Progenitor cell of endocrine pancreas (in vitro differentiated cells): ENCODE results near the gene ADGRB2. TPM values are rescaled to one million over a fixed set of nuclear protein-coding genes. Genes with fewer than 3 reads are reported as not detected.

ENCODE experiments used
- DNase-seq: peaks from one replicate; pipeline ENCODE4 v3.0.0; 2021; ENCODE audit warnings: low spot score; ENCODE audit not compliant: unreplicated experiment
- H3K27ac Mint-ChIP-seq: 2 replicates; pipeline ENCODE4 v1.8.0; 2021; ENCODE audit warnings: mild to moderate bottlenecking, moderate library complexity, mixed read lengths
- H3K27me3 Mint-ChIP-seq: 2 replicates; pipeline ENCODE4 v1.8.0; 2021; ENCODE audit warnings: mixed read lengths
- H3K36me3 Mint-ChIP-seq: 2 replicates; pipeline ENCODE4 v1.8.0; 2022; ENCODE audit warnings: mixed read lengths; ENCODE audit not compliant: insufficient read depth
- H3K4me1 Mint-ChIP-seq: 2 replicates; pipeline ENCODE4 v1.8.0; 2021; ENCODE audit warnings: low read depth, mixed read lengths
- H3K4me3 Mint-ChIP-seq: 2 replicates; pipeline ENCODE4 v1.8.0; 2021; ENCODE audit warnings: low read depth, mild to moderate bottlenecking, moderate library complexity, mixed read lengths
- H3K9me3 Mint-ChIP-seq: 2 replicates; pipeline ENCODE4 v1.8.0; 2021; ENCODE audit warnings: low read depth, mixed read lengths
- total RNA-seq: library from RNA; stranded (reverse); gene quantifications from 2 replicates; pipeline ENCODE4 v1.2.1, GENCODE V29; 2021
- TF ChIP-seq, protein P1 (sequence below): fragments of 200-600 bp; sonication (generic); IDR thresholded peaks from one replicate; pipeline ENCODE4 v1.5.0; 2021; ENCODE audit warnings: antibody characterized with exemption, mild to moderate bottlenecking; ENCODE audit not compliant: unreplicated experiment

Gene ADGRB2
- total RNA-seq, 1 donor from 2014 or later, result 5.5 TPM

DNA sequence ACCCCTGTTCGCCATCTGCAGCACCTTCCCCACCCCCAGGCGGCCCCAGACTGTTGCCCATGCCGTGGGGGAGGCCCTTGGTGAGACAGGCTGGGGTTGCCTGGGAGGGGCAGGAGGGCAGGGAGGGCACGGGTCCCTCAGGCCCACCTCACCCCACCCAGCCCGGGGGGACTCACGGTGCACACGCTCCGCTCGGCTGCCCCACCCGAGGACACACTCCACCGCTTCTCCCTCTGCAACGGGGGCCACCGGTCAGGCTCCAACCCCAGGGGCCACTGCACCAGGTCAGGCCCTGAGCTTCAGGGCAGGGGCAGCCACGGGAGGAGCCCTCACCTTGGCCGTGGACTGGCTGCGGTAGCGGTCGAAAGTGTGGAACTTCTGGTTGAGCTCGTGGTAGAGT, 36.3 kb downstream of the ADGRB2 start:
- H3K4me3 Mint-ChIP-seq, result no peak overlapping the region
- no peak overlapping the region for H3K27ac Mint-ChIP-seq
- TF ChIP-seq, protein P1, sequence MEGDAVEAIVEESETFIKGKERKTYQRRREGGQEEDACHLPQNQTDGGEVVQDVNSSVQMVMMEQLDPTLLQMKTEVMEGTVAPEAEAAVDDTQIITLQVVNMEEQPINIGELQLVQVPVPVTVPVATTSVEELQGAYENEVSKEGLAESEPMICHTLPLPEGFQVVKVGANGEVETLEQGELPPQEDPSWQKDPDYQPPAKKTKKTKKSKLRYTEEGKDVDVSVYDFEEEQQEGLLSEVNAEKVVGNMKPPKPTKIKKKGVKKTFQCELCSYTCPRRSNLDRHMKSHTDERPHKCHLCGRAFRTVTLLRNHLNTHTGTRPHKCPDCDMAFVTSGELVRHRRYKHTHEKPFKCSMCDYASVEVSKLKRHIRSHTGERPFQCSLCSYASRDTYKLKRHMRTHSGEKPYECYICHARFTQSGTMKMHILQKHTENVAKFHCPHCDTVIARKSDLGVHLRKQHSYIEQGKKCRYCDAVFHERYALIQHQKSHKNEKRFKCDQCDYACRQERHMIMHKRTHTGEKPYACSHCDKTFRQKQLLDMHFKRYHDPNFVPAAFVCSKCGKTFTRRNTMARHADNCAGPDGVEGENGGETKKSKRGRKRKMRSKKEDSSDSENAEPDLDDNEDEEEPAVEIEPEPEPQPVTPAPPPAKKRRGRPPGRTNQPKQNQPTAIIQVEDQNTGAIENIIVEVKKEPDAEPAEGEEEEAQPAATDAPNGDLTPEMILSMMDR, result no peak
- no peaks in the 10 kb centered on the region for H3K9me3 Mint-ChIP-seq
- H3K4me1 Mint-ChIP-seq, result no peaks in the 10 kb centered on the region
- no peaks in the 10 kb centered on the region for H3K36me3 Mint-ChIP-seq
- DNase-seq, result no peak
- H3K27me3 Mint-ChIP-seq, result peaks cover 3% of the 10 kb centered on the region

DNA sequence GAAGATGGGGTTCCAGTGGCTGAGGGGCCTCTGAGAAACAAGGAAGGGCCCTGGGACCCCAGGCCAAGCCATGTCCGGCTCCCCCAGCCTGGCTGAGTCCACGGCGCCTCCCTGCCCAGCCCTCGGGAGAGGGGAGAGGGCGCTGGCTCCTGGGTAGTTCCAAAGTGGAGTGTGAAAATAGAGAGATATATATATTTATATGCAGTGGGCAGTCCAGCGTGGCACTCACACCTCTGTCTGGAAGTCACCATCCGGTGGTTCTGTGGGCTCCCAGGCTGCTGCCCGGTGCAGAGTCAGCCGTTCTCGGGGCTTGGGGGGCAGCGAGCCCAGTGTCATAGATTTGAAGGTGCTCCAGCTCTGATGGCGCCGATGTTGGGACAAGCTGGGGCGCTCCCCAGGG, 36.9 kb downstream of the ADGRB2 start:
- no peak for DNase-seq
- Mint-ChIP-seq H3K4me1 (no peaks in the 10 kb centered on the region), H3K9me3 (no peaks in the 10 kb centered on the region)

DNA sequence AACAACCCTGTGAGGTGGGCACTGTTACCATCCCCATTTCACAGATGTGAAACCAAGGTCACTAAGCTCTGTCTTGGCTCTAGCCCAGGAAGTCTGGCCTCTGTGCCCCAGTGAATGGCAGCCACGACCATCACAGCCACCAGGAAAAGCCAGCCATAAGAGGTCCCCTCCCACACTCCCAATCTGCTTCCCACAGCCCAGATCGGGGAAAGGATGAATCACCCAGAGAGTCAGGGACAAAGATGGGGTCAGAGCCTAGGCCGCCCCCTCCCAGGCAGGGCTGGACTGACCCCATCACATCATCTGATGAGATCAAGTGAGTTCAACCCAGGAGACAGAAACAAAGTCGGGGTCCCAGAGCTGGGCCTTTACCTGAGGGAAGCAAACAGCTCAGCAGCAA, 37.4 kb downstream of the ADGRB2 start:
- no peak overlapping the region for H3K4me3 Mint-ChIP-seq
- no peaks in the 10 kb centered on the region for H3K36me3 Mint-ChIP-seq
- no peak for DNase-seq
- peaks cover 12% of the 10 kb centered on the region for H3K27me3 Mint-ChIP-seq
- H3K27ac Mint-ChIP-seq, result no peak overlapping the region
- H3K4me1 Mint-ChIP-seq, result peaks cover under 1% of the 10 kb centered on the region
- TF ChIP-seq, protein P1, result no peak
- no peaks in the 10 kb centered on the region for H3K9me3 Mint-ChIP-seq

More for the DNA sequence above, 36.9 kb downstream of the ADGRB2 start:
- H3K27me3 Mint-ChIP-seq, result peaks cover 7% of the 10 kb centered on the region
- no peaks in the 10 kb centered on the region for H3K36me3 Mint-ChIP-seq
- H3K4me3 Mint-ChIP-seq, result no peak overlapping the region
- TF ChIP-seq, protein P1, result no peak
- no peak overlapping the region for H3K27ac Mint-ChIP-seq

DNA sequence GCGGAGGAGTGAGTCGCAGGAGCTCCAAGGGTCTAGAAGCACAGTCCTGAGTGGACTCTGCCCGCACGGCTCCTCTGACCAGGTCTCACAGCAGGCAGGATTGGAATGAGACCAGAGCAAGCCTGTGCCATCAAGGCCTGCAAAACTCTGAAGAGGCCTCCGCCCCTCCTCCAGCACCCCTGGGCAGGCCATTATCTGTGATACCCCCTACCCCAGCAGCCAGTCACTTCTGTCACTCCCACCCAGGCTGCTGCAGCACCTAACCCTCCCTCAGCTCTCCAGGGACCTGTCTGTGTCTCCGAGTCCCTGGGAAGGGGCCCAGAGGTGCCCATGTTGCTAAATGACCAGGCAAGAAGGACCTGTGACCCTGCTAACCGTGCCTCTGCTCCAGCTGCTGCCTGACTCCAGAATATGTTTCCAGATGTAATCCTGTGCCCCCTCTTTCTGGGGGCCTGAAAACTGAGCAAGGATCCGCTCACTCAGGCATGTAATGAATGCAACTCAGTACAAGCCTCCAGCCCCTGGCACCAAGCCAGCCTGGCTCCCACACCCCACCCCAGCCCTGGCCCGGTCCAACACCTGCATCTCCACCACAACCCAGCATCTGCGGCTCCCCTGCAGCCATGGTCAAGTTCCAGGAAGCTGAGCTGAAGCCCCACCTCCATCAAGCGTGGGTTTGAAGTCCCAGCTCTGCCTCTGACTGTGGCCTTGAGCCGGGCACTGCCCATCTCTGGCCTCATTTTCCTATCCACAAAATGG, 38.2 kb downstream of the ADGRB2 start:
- Mint-ChIP-seq H3K9me3 (no peaks in the 10 kb centered on the region), H3K27me3 (peaks cover 13% of the 10 kb centered on the region), H3K4me3 (no peak overlapping the region), H3K36me3 (no peaks in the 10 kb centered on the region), H3K4me1 (peaks cover 6% of the 10 kb centered on the region), H3K27ac (no peak overlapping the region)
- TF ChIP-seq, protein P1, result no peak
- DNase-seq, result no peak

DNA sequence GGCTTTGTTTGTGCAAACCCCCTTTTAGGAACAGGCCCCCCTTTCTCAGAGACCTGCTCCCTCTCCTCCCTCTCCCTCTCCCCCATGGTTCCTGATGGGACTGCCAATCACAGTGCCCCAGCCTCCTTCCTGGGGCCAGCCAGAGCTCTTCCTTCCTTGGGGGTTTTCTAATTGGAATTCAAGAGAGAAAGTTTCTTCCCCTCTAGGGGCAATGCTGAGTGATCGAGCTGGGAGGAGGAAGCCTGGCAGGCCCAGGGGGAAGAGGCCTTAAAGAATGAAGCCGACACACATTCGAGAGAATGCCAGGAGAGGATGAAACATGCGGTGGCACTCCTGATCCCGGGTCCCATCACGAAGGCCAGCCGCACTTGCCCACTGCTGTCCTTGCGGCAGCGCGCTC, 39.0 kb downstream of the ADGRB2 start:
- Mint-ChIP-seq H3K4me1 (peaks cover 8% of the 10 kb centered on the region), H3K4me3 (no peak overlapping the region), H3K9me3 (no peaks in the 10 kb centered on the region), H3K27ac (no peak overlapping the region), H3K27me3 (peaks cover 13% of the 10 kb centered on the region), H3K36me3 (no peaks in the 10 kb centered on the region)
- no peak for DNase-seq
- TF ChIP-seq, protein P1, result no peak
